H1 (cell line): ENCODE data around the gene ARPC2.

ENCODE experiments used
- CTCF ChIP-seq, 3 experiments: IDR thresholded peaks; 1 replicate in 2 of 3; 2 replicates in 1 of 3; pipeline versions ENCODE4 v1.5.1 to v1.6.1; 2011; ENCODE audit warnings: low read length in 3 of 3, mild to moderate bottlenecking in 3 of 3, inconsistent platforms in 2 of 3, low read depth in 1 of 3, moderate library complexity in 1 of 3; ENCODE audit not compliant: insufficient read depth in 1 of 3; ENCODE audit errors: control extremely low read depth in 1 of 3
- USF2 ChIP-seq: IDR thresholded peaks from 2 replicates; pipeline ENCODE4 v1.6.1; 2011; ENCODE audit warnings: low read length, improper control_type of control experiment

- no peak for TF ChIP-seq CTCF (IDR thresholded peaks at IDR 0.05; ENCODE audit: control extremely low read depth in 1 of 3, insufficient read depth in 1 of 3, low read depth in 1 of 3, low read length in 3 of 3)
- TF ChIP-seq USF2: no peak
Measured at GRCh38 chr2:218274586-218274985, 57.6 kb downstream of the ARPC2 start.
